Endometrial microvascular endothelial cells (primary cell): ENCODE results near the gene RGL1. TPM values are rescaled to one million over a fixed set of nuclear protein-coding genes. Genes with fewer than 3 reads are reported as not detected.

Source experiments
- in situ Hi-C: cut with HindIII; loops from 2 replicates; pipeline ENCODE4 v1.10.0; 2017; ENCODE audit warnings: low sequenced_read_pairs, low pct_unique_long_range_greater_than_20kb; ENCODE audit errors: inconsistent ontology term
- total RNA-seq: library from RNA; depleted of rRNA; stranded (reverse); fragments of >200 nt; gene quantifications from one replicate; pipeline ENCODE4 v1.2.3, GENCODE V29; 2015; ENCODE audit errors: inconsistent ontology term

The RGL1 gene
- total RNA-seq, 1 donor from 2014 or later, result 8.5 TPM

DNA sequence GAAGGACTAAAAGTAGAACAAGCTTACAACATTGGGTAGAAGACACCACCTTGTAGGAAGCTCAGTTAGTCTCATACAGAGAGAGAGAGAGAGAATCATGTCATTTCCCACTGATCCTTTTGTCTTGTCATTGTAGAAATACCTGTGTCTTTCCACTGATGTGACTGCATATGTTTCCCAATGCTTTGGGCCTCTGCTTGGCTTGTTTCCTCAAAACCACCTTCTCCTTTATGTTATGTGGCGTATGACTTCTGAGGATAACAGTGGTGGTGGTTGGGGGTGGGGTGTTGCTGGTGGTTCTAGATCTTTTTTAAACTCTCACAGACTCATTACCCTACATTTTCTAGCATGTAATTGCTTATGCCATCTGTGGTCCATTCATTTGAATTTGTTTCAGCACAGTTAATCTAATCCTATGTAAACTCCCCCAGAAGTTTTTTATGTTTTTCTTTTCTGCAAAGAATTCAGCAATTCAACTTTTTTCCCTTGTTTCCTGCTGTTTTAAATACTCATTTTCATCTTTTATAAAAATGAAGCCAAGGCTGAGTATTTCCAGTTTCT lies 9.3 kb downstream of the RGL1 start:
- in situ Hi-C loops, result no loop called here

DNA sequence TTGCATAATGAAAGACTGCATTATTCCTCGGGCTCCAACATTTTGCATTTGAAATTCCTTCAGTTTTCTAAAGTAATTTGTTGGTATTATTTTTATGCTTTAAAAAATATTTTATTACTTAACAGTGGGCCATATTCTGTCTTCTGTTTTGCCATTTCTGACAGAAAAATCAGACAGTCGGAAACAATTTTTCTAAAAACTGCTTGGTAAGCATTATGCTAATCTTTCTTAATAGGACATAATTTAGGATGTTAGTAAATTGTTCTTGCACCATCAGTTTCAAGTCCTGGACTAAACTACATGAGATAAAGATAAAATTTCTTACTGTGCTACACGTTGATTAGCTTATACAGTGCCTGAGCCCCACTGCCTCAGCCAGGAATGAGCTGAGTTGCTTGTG lies 11.2 kb downstream of the RGL1 start:
- in situ Hi-C loops, result no loop called here

DNA sequence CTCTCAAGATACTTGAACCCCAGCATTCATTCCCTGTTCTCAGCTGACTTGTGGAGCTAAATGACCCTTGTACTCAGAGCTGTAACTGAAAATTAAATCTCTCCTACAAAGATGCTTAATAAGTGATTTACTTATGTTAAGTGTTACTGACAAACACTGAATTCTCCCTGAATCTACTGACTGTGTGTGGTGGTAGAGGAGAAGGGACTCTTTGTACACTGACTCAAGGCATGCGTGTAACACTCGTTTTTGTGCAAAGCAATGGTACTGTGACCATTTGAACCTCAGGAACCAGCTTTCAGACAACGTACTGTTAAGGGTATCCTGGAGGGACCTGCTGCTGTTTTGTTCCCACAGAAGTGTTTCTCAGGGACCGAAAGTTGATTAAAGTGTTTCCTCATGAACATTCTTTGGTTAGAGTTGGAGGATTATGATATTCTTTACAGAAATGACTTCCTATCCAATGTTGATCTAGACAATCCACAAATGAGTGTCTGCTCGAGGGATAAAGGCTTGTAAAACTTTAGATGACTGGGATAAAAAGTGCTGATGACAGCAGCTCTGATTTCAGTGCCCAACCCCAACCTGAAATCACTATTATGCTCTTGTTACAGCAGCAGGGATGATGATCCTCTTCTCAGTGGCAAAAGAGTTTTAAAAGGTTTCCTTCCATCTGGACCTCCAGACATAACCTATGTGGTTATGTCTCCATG lies 12.8 kb downstream of the RGL1 start:
- in situ Hi-C loops, result no loop called here

DNA sequence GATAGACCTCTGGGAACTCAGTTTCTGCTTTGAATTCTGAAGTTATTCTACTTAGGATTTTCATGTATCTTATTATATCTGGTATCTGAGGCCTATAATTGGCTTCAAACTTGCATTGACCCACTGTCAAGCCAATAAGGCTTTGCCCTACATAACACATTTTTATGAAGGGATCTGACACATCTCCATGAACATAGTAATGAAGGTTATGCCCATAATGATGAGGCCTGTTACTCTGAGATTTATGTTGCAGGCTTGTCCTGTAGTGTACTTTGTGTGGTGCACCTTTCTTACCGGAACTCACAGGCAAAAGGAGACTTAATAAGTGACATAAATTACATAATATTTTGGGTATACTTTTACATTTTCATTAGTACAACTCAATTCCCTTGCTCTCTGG lies 14.1 kb downstream of the RGL1 start:
- in situ Hi-C loops, result no loop called here

DNA sequence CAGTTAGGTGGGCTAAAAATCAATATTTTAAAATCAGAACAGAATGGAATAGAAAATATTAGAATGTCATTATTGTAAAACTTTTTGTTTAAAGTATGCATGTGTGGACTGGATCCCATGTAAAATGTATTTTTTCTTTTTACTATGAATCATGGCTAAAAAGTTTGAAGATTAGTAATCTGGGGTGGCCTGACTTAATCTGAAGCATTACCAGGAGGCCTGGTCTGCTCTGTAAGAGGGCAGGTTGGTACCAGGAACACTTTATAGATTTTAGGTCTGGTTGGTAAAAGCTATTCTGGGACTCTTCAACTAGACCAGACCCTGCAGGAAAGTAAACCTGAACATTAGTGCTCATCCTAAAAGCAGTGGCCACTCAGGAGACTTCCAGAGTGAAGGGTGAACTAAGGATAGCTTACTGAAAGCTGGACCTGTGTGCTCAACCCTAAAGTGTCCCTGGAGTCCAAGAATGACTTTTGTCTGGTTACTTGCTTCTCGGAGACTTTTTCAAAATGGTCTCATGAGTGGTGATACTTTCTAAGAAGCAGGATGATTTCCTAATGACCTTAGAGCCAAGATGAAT lies 16.5 kb downstream of the RGL1 start:
- in situ Hi-C loops, result no loop called here

DNA sequence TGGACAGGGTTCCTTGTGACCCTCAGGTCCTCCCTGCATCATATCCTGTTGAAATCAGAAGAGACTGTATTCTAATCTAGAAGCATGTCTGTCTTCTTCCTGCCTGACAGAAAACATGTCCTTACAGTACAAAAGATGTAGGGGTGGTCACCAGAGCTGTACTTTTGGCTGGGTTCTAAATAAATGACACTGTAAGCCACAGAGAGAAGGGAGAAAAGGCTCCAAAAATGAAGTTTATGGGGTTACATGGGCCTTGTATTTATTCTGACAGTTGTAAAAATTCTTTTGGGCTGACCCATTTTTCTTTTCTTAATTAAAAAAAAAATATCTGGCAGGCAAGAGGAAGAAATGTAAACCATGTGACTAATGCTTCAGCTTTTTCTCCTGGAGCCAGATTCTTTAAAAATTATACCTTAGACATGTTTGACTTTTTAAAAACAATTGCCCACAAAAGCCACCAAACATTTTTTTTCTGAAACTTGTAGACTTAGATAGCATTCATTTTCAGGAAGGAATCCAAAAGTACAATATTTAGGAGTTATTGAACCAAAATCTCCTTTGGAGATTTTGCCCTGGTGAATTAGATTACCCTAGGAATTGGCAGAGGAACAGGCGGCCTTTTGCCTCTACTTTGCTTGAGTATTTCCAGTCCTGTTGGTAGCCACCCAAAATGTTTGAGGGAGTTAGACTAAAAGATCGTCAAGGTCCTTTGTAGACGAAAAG lies 17.1 kb downstream of the RGL1 start:
- in situ Hi-C loops, result no loop called here

DNA sequence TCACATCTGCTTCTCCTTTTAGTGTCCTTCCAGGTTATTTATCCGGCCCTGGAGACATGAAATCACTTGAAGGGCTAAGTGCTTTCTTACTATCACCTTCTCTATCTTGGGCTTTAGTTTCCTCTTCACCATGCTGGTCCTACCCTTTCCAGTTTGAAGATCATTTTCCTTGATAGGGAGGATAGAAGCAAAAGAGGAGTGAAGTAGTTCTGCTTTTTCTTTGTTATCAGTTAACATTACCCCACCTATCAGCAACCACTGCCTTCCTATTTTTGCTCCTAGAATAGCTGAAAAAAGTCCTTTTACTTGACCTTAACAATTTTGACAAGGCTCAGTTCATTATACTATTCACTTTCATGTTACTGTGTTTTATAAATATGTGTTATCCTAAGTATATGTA lies 19.4 kb downstream of the RGL1 start:
- in situ Hi-C loops, result no loop called here

DNA sequence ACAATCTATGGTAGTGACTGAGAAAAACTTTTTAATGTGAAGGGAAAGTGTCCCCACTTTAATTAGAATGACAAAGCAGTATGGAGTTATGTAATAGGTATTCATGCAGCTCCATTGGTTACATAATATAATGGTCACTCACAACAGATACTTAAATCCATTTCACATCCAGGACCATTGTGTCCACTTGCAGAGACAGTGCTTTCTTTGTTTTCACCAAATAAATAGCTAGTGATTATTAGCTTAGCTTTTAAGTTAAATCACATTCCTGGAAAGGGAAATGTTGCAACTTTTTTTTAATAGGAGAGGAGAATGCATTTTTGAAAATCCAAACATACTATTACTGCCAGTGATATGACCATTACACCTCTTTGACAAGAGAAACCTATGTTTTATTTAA lies 22.9 kb downstream of the RGL1 start:
- in situ Hi-C loops, result no loop called here

DNA sequence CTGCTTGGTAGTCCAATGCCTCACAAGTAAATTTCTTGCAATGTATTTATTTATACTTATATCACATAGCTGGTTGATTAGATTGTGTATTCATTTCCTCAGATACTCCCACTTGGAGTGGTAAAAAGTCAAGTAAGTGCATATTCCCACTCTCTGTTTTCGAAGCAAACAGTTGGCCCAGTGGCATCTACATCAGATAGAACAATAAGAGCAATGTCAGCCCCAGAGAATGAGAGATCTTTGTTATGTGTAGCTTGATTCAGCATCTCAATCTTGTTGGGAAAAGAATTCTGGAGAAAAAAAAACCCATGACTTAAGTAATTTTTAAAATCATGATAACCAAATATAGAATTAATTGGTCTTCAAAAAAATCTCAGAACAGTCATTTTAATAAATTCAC lies 25.5 kb downstream of the RGL1 start:
- in situ Hi-C loops, result no loop called here

DNA sequence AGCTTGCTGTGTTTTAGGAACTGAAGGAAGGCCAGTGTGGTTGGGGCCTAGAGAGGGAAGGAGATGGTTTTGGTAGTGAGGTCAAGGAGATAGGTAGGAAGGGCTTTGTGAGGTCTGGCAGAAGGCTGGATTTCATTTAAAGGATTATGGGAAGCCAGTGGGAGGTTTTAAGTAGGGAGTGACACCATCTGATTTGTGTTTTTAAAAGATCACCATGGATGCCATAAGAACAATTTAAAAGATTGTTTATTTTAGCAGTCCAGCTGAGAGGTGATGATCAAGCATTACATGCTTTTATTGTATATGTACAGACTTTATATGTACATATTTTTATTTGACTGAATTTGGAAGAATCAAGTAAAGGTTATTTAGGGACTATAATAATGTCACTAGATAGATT lies 26.4 kb downstream of the RGL1 start:
- in situ Hi-C loops, result no loop called here

DNA sequence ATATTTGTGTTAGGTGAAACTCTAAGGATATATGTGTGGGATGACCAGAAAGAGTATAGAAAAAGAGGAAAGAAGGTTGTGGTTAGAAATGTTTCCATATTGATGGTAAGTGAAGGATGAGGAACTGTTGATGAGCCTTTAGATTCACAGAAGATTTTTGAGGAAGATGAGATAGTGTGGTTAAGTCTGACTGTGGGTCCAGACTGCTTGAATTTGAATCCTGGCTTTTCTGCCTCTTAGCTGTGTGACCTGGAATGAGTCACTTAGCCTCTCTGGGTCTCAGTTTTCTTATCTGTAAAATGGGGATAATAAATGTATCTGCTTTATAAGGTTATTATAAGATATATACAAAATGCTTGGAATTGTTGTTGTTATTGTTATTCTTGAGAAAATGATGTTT lies 27.5 kb downstream of the RGL1 start:
- in situ Hi-C loops, result no loop called here

DNA sequence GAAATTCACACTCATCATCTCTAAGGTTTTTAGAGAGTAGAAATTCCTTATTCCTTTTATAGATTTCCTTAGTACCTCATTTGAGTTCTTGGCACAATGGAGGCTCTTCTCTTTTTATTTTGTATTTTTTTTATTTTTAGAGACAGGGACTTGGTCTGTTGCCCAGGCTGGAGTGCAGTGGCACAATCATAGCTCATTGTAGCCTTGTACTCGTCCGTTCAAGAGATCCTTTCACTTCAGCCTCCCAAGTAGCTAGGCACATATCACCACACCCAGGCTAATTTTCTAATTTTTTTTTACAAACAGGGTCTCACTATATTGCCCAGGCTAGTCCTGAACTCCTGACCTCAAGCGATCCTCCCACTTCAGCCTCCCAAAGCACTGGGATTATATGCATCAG lies 29.6 kb downstream of the RGL1 start:
- in situ Hi-C loops, result no loop called here

DNA sequence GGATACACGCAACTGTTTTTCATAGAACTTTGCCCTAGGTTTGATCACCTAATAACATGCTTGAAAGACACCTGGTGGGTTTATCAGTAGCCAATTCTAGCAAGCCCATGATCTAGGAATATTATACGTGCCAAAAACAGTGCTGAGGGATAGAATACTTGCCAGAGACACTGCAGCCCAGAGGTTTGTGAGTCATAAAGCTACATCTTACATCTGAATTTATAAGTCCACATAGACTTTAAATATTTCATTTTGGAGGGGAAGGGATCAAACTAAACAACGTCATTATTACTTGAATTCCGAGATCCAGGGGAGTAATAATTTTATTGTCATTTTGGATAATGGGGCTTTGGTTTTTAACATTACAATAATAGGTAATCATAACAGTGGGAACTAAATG lies 31.7 kb downstream of the RGL1 start:
- in situ Hi-C loops, result no loop called here

DNA sequence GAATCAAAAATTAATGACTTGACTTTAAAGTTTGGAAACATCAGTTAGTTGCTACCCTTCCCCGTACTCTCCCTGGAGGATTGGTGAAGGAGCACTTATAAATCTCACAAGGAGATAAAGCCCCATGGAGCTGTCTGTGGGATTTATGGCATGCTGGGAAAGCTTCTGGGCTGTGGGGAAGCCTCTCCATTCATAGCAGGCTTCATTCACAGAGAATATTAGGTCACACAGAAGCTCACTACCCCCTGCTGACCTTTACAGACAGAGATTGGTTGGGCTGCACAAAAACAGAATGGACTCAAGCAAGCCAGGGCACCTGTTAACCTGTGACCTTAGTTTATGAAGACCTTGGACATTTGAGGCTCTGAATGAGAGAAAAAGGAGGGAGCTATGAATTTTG lies 32.1 kb downstream of the RGL1 start:
- in situ Hi-C loops, result no loop called here

DNA sequence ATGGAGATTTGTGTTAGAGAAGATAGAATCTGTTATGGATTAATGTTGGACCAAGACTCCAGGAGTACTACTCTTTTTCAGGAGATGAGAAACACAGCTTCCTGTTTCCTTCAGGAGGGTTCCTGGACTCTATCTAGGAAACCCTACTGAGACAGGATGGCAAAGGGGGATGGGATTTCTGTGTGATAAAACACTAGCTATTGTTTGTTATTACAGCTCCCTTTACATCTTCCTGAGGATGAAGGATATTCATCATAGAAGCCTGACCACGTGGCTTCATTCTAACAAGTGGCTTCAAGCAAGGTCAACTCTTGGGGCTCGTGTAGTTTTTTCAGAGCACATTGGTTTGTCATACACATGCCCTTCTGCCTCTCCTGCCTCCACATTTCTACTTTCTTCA lies 33.3 kb downstream of the RGL1 start:
- in situ Hi-C loops, result no loop called here

DNA sequence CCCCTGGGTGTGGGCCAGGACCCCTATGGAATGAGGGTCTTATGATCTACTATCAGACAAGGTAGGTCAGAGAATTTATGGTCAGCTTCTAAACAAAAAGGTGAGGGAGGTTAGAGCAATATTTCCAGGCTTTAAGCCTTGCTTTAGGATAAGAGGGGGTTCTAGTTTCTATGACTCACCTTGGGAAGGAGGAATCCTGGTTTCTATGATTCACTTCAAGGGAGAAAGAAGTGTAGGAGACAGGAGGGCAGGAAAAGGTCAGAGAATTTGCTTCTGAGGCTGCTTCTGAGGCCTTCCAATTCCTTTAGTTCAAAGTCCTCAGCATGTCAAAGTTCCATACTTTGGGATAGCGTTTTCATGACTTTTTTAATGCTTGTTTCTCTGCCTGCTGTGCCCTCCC lies 35.2 kb downstream of the RGL1 start:
- in situ Hi-C loops, result no loop called here

DNA sequence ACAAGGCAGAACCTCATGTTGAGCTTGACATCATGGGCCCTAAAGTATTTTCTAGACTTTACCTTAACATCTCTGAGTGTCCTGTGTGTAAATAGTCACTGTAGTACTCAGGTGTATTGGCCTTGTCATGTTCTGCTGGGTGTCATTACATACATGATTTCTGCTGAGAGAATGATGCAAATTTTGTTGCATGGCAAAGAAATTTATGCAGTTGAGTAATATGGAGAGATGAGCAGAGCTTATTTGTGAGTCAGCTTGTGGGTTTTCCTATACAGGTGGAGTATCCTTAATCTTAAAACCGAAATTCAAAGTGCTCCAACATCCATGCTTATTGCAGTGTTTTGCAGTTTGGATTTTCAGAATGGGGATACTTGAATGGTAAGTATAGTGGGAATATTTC lies 36.6 kb downstream of the RGL1 start:
- in situ Hi-C loops, result no loop called here

DNA sequence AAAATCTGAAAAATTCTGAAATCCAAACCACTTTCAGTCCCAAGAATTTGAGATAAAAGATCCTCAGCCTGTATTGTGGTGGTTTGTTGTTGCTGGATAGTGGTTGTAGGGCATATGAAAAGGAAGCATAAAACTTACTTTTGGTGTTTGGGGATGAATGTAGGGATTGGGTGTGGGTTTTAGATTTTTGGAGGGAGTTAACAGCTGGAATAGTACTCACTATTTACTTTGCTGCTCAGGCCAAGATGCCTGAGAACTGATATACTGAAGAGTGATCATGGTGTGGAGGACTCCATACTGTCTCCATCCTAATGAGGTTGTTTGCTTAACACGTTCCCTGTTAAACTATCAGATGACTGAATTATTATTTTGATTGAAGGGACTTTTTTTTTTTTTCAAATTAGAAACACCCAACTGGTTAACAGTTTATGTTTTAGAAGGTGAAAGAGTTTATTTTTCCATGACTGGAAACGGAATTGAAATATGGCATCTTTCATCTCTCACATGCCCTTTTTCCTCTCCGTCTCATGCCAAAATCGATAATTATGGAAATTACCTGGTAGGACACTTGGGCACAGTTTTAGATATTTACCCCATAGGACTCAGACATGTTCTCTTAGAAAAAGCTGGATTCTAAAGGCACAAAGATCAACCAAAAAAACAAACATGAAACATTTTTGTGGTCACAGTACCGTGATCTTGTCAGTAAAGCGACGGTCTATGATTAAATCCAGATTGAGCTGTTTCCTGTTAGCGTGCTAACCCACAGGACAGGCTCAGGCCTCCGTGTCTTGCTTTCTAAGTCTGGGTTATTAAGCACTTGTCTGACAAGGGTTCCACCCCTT lies 37.3 kb downstream of the RGL1 start:
- in situ Hi-C loops, result no loop called here

DNA sequence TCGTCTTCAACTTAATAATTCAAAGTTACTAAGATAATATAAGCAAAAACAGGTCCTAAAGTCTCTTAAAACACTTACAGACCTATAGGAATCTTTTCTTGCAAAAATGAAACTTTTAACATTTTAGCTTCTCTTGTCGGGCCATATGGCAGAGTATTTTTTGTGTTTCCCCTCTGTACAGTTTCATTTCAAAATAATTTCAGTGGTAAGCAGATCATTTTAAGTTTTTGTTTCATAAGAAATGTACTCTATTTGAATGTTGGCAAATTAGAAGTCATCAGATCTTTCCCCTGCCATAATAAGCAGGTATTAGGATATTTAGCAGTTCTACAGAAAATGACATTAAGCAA lies 37.9 kb downstream of the RGL1 start:
- in situ Hi-C loops, result no loop called here
